Measurements from ENCODE around the gene GRID2.

GRID2 gene

DNA sequence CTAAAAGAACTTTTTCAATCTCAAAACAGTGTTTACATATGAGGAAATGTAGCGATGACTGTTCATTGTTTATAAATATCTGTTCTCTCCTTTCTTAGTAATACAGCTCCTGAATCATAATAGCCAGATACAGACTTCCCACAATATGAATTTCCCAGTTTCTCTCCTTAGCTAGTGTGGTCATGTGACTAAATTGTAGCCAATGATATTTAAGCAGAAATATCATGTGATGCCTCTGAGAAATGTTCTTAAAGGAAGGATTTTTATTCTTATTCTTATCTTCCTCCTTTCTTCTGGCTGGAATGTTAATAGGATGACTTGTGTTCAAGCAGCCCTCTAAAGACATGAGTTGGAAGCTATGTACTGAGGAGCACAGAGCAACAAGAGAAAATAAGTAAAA lies 1141.1 kb downstream of the GRID2 start:
- no peak for DNase-seq

DNA sequence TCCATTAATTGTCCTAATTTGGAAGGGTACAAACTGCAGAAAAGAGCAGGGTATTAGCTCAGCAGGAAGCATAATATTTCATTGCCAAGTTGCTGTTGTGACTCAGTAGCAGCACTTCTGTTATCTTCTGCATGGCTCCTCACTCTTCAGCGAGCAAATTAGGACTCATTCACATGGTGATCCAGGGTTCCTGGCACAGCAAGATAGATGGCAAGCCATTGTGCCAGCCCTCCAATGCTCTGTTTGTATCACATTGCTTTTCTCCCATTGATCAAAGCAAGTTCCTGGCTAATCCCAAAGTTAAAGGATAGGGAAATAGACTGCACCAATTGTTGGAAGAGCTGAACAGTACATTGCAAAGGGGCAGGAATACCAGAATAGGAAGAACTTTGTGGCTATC lies 1142.3 kb downstream of the GRID2 start:
- no peak for DNase-seq

DNA sequence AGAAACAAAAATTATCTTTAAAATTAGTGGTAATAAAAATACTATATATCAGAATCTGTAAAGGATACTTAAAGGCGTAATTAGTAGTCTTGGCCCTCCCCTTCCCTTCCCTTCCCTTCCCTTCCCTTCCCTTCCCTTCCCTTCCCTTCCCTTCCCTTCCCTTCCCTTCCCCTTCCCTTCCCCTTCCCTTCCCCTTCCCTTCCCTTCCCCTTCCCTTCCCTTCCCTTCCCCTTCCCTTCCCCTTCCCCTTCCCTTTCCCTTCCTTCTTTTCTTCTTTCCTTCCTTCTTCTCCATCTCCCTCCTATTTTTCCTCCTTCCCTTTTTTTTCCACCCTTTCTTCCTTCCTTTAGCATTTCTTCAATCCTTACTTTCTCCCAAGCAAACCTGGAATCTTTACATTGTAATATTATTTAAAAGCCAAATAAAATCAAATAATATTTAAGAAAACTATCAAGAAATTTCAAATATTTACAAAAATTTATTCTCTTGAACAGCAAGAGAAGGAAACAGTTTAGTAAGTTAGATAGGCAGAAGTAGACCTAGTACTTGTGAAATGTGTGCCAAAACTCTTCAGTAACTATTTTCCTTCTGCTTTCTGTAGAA lies 1145.0 kb downstream of the GRID2 start:
- DNase-seq: no peak

DNA sequence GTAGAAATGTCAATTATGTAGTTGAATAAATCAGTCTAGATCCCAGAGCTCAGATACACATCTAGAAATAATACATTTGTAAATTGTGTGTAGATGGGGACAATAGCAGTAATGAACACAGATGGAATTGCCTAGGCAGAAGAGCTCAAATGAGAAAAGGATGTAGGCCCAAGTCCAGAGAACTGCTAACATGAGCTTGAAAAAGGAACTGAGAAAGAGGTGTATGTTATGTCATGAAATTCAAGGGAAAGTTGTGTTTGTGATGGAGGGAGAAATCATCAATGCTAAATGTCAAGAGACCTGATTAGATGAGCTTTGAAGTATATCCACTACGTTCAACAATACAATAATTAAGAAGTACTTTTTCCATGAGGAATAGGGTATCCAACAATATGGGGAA lies 1148.2 kb downstream of the GRID2 start:
- no peak for DNase-seq

DNA sequence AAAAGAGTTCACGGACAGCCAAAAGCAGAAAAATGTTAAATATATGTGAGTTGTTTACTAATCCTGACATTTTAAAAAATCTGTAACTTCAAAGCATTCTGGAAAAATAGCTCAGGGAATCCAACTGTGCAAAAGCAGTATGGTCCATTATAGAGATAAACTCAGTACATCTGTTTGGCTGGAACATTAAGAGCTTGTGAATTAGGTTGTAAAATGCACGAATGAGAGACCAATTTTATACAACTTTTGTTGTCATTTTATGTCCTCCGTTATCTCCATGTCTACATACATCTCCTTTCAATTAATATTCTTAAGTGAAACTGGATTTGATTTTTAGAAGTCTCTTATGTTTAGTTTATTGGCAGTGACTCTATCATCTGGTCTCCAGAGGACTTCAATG lies 1157.8 kb downstream of the GRID2 start:
- DNase-seq: no peak

DNA sequence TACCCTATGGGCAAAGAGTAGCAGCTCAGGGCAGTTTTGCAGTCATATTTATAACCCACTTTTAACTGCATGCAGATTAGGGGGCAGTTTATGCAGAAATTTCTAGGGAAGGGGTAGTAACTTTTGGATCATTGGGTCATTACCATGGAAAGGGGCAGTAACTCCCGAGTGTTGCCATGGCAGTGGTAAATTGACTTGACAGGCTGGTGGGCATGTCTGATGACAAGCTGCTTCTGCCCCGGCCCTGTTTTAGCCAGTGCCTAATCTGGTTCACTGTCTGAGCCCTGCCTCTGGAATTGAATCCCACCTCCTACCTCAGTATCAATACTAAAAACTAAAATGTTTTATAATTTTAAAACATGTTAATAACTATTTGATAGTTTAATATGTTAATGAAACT lies 1162.7 kb downstream of the GRID2 start:
- no peak for DNase-seq

DNA sequence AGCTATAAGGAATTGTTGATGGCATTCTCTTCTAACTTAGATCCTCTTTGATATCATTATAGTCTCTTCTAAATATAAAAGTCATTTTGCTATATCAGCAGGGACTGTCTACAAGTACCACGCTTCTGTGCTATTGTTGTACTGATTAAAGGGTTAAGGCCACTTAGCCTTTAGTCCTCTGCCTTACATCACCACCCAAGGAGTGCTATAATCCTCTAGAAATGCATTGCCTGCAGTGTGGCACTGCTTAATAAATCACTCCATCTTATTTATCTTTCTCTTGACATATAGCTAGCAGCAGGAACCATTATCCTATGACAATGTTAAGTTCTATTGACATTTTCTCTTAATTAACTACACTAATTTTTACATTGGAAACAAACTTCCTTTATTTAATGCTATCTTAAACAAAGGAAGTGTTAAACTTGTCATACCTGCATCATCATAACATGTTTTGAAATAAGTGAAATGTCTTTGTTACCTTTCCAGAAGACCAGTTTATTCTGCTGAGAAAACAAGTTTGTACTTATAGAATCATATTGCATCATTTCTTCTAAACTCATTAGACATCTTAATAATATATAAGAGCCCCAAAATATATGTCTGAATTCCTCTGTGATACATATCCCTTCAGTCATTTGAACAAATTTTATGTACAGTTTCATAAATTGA lies 1163.9 kb downstream of the GRID2 start:
- no peak for DNase-seq

DNA sequence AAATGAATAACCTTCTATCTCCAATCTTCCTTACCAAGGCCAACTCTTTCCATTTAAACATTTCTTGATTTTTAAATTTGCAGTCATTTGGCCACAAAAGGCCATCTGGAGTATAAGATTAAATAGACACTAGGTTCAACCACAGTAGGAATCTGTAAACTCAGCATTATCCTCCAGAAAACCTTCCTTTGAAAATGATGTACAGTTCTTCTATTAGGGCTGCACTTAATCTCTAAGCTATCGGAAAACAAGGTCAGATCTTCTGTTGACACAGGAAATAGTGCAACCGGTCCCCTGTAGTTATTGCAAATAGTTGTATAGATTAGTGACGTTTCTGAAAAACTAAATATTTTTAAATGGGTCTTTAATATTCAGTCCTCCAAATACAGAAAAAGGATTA lies 1165.8 kb downstream of the GRID2 start:
- DNase-seq: no peak

DNA sequence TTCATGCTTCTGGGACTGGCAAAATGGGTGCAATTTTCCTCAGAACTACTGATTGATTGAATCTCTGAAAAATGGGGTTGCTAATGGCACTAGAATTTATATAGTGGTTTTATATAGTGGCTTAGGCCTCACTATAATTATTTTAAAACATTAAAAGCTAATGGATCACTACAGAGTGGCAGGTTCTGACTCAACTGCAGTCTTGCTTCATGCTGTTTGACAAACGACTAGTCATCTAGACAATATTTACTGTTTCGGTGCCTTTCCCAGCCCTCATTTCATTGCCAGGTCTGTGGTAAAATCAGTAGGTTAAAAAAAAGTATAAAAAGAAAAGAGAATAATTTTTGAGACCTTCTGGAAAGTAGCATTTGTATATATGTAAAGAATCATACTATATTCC lies 1172.0 kb downstream of the GRID2 start:
- DNase-seq: no peak

DNA sequence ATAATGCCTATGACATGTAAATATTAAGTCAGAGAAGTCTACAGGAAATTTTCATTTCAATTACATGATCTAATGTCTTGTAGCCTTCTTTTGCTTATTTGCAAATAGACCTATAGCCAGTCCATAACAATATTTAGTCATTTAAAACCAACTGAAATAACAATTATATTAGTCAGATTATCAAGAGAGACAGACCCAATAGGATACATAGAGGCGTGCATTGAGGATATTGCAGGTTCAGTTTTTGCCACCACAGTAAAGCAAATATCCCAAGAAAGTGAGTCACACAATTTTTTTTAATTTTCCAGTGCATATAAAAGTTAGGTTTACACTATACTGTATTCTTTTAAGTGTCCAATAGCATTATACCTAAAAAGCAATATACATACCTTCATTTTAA lies 1175.0 kb downstream of the GRID2 start:
- DNase-seq: no peak

DNA sequence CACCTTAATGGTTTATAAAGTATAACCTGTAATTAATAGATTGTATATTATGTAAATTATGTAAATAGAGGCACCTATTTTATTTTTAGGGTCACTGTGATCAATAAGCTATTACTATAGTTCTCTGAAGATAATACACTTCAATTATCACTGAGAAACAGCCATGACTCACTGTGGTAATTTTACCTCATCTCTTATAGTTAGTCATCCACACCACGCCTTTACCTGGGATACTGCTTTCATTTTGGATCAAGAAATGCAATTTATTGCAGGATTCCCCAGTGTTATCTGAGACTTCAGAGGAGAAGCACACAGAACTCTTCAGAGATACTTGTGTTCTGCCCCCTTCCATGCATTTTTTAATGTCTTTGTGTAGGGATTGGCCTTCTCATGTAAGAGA lies 1176.7 kb downstream of the GRID2 start:
- no peak for DNase-seq

DNA sequence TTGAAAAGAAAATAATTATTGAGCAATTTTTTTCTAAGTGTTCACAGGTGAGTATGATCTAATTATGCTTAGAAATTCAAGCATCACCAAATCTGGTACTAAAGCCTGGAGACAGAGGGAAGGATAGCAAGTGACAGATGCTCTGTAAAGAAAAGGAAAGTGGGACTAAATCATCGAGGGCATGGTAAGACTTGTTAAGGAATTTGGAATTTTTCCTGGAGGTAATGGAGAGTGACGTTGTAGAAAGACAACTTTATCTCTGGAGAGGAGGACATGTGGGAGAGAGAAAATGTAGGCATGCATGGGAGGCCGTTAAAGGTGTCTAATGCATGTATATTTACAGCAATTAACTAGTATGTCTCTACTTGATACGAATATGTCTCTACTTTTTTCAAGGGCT lies 1191.6 kb downstream of the GRID2 start:
- DNase-seq: no peak

DNA sequence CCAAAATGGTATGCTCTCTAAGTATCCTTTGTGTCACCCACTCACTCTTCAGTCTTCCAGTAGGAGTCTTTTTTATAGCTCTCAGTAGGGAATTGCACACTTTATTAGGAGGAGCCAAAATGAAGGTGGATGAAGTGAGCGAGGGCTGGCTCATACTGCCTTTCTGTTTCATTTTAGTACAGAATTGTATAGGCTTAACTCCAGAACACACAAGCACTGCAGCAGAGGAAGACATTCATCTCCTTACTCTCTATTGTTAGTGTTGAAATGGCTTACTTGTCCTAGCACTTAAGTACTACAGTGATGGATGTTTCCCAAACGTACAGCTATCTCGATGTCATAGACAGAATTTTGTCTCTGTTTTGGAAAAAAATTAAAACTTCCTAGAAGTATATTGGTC lies 1197.5 kb downstream of the GRID2 start:
- no peak for DNase-seq

DNA sequence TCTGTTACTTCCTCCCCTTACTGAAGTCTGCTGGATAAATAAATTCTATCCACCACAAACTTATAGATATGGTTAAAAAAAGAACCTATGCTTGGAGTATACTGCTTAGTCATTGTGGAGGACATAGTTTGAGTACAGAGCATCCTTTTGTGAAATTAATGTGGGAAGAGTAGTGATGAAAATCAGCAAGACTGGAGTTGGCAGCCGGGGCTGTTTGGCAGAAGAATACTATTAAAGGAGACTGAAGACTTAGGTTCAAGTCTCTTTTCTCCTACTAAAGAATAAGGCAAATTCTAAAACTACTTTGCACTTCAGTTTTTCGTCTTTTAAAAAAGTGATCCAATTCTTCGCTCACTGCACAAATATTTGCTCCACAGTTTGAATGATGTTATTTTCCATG lies 1198.2 kb downstream of the GRID2 start:
- DNase-seq: no peak

DNA sequence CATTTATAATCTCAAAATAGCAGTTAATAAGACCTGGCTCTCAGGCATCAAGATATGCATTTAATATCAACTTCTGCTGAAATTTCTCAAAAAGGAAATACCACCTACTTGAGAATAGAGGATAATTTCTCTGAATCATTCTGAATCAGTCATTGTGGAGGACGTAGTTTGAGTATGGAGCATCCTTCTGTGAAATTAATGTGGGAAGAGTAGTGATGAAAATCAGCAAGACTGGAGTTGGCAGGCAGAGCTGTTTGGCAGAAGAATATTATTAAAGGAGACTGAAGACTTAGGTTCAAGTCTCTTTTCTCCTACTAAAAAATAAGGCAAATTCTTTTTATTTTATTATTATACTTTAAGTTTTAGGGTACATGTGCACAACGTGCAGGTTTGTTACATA lies 1199.2 kb downstream of the GRID2 start:
- no peak for DNase-seq

DNA sequence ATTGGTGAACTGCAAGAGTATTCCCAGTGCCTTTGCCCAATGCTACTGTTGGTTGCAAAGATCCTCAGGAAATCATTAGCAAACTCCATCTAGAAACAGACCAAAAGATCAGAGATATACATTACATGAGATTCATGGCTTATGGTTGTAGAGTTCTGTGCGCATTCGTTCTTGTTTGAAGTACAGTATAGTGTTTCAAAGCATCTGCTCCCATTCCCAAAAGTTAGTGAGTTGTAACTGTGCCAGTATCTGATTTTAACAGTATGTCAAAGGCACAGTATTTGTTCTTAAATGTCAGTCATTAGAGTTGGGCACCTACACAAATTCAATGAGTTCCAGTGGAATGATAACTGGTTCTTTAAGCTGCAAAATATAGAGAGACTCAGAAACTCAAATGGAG lies 1210.1 kb downstream of the GRID2 start:
- no peak for DNase-seq

DNA sequence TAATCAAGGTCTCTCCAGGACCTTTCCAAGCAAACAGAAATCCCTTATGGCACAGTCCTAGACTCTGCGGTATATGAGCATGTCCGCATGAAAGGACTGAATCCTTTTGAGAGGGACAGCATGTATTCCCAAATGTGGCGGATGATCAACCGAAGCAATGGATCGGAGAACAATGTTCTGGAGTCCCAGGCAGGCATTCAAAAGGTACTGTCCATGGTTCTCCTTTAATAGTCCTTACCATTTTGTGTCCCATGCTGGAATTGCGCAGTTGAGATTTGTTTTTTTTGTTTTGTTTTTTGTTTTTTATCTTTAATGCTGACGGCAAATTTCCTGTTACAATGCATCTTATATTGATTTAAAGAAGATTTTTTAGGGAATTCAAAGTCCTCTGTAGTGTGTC lies 1211.4 kb downstream of the GRID2 start:
- DNase-seq: no peak

DNA sequence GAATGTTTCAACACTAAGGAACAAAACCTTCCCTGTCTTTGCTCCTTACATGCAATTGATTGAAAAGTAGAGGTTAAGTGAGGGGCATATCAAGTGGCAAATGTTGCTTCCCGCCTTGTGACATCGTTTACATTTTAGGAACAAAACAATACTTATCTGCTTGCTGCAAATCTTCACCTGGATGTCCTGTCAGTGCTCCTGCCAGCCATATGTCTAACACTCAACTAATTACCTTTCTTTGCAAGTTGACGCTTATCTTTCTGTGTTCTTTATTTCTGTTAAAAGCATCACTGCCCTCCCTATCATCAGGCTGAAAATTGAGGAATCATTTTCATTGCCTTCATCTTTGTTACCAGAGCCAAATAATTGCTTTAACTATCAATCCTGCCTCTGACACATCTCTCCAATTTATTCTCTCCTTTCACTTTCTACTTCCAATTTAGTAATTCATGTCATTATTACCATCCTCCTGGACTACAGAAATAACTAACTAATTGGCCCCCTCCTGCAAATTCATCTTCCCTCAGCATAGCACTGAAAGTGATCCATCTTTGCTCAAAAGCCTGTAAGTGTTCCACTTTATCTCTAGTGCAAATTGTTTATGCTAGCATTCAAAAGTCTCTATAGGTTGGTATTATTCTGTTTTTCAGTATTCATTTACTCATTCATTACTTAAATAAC lies 1226.1 kb downstream of the GRID2 start:
- no peak for DNase-seq

DNA sequence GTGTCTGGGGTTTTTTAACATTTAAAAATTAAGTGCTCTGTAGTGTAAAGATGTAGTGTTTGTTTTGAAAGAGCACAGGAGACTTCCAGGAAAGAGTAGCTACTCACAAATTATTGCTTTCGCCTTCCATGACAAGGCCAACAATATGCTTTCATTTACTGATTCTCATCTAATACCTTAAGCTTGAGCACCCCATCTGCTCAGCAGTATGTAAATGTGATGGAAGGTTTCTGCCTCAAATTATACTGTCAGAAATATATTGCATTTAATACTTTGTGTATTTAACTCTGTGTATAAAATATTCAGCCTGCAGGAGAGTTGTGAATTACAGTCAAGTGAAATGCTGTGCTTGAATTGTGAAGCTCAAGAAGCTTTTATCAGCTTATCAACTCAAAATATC lies 1228.5 kb downstream of the GRID2 start:
- DNase-seq: no peak

DNA sequence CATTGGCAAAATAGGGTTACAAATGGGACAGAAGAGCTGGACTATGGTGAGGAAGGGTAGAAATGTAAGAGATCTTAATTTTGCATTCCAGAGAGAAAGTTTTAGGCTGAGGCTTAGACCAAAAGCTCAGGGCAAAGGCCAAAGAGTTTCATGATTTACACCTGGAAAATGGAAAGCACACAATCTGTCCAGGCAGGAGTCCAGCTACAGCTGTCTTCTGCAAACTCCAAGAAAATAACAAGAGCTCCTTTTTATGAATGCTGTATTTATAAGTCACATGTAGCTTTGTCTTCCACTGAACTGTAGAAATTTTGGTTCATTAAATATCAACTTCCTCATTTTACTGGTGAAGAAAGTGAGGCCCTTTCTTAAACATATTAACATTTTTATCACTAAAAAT lies 1236.8 kb downstream of the GRID2 start:
- DNase-seq: no peak

DNA sequence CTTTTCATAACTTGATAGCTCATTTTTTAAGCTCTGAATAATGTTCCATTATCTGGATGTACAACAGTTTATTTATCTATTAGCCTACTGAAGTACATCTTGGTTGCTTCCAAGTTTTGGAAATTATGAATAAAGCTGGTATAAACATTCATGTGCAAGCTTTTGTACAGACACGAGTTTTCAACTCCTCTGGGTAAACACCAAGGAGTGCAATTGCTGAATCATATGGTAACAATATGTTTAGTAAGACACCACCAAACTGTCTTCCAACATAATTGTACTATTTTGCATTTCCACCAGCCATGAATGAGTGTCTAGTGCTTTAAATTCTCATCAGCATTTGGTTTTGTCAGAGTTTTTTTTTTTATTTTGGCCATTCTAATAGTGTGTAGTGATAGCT lies 1258.1 kb downstream of the GRID2 start:
- no peak for DNase-seq

DNA sequence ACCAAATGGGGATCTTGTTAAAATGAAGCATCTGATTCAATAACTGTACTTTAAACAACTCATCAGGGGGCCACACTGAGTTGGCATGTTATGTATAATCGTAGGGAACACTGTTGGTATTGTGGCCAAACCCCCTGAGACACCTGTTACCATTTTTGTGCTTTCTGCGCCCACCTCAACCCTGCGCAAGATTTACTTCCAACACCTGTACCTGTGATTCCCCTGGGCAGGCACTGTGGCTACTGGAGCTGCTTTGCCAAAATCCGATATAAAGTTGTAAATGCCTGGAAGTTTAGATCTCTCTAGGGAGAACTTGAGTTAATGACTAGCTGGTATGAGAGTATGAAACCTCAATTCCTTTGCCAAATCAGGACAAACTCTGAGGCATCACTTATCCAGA lies 1265.0 kb downstream of the GRID2 start:
- DNase-seq: no peak

DNA sequence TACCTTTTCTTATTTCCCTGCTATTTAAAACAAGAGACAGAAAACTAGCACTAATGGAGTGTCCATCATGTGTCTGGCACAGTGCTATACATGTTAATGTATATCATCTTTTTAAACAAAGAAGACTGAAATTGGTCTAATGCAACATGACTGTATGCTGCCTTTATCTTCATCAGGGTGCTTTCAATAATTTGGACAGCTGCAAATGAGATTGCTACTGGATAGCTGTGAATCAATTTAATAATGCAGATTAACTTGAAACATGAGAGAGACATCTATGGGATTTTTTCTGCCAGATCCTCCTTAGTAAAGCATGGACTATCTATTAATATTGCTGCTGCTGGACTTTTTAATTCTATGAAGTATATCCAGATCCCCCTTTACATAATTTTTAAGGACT lies 1269.5 kb downstream of the GRID2 start:
- DNase-seq: no peak

DNA sequence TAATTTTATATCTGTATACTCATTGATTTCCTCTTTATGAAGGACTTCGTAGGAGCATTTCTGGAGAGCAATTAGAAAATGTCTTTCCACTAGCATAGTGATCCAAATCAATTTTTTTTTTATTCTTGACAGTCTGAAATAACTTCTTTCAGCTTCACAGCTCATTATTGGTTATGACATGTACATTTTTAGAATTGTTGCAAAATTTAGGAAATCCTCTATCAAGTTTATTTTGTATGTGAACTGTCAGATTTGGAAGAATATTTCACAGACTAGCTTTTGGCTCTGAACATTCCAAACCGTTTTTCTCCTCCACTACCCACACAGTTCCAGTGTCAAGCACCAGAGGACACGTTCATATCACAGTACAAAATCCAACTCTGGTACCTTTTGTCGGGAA lies 1275.2 kb downstream of the GRID2 start:
- DNase-seq: no peak

DNA sequence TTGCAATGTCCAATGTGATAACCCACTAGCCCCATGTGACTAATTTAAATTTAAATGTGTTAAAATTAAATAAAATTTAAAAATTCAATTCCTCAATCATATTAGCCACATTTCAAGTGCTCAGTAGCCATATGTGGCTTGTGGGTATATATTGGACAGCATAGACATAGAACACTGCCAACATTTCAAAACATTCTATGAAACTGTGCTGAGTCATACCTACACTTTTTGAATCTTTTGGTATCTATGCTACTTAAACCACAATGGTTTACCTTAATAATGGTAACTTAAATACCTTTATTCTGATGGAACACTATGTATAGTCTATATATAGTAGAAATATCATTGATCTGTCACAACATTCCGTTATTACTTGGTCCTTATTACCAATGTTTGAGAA lies 1301.4 kb downstream of the GRID2 start:
- DNase-seq: no peak

All from activated CD4-positive, alpha-beta T cell treated with anti-CD3 and anti-CD28 coated beads, Interleukin-2, amount 50 U/mL, for 16 hours (primary cell).